Measurements from ENCODE around the gene RNF224. TPM values are rescaled to one million over a fixed set of nuclear protein-coding genes. Genes with fewer than 3 reads are reported as not detected.
"Not testable (repeated sequence)": the region's sequence is repeated elsewhere in the genome, so short reads cannot be mapped to it uniquely, and the experiment has no call there.

The RNF224 gene
- total RNA-seq, 1 donor from 2014 or later = 2.7 TPM

GRCh38 chr9:137254624-137255447 lies 27.5 kb downstream of the RNF224 start, which contains the start of gene NELFB:
NELFB (plus strand) TSS chr9:137255327.
- ATAC-seq = peak; percentile 83

DNA sequence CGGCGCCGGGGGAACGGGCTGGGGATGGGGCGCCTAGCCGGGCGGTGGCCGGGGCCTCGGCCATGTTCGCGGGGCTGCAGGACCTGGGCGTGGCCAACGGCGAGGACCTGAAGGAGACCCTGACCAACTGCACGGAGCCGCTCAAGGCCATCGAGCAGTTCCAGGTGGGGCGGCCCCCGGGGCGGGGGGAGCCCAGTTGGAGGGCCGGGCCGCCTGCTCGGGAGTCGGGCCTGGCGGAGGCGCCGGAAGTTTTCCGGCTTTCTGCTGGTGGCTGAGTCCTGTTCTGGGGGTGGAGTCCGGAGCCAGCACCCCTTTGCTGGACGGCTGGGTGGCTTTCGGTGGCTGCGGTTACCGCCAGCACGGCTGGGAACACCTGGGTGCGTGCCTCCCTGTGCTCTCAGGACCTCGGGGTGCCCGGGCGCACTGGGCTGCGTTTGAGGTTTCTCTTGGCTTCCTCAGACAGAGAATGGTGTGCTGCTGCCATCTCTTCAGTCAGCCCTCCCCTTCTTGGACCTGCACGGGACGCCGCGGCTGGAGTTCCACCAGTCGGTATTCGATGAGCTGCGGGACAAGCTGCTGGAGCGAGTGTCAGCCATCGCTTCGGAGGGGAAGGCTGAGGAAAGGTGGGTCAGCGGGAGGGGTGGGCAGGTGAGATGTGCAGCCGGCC lies 28.3 kb downstream of the RNF224 start:
- ATAC-seq = peak; percentile 12

GRCh38 chr9:137256362-137256761 lies 29.1 kb downstream of the RNF224 start:
- no peak for ATAC-seq

GRCh38 chr9:137256856-137257255 lies 29.6 kb downstream of the RNF224 start:
- no peak for ATAC-seq

GRCh38 chr9:137262173-137262908 lies 35.0 kb downstream of the RNF224 start:
- not testable (repeated sequence) for ATAC-seq

DNA sequence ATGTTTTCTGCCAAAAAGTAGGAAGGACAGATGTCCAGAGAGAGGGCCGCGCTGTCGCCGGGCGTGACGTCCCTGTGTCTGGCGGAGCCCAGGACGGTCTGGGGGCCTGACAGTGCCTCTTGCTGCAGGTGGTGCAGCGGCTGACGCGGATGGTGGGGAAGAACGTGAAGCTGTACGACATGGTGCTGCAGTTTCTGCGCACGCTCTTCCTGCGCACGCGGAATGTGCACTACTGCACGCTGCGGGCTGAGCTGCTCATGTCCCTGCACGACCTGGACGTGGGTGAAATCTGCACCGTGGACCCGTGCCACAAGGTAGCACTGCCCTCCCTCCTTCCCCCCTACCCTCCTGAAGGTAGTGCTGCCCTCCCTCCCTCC lies 35.6 kb downstream of the RNF224 start:
- no peak for ATAC-seq

DNA sequence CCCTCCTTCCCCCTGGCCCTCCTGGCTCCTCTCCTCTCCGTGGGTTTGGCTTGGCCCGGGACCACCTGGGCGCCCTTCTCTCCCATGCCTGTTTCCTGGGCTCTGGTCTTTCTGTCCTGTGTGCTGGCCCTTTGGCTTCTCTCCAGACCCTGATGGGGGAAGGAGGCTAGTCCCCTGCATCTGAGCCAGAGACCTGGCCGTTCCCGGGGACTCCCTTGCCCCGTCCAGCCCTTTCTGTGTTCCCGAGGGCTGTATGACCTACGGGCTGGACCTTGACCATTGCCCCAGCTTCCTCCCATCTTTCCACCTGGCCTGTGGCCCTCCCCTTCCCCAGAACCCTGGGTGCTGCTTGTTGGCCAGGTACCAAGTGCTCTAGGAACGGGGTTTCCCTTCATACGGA lies 36.2 kb downstream of the RNF224 start:
- ATAC-seq = no peak

GRCh38 chr9:137264067-137264466 lies 36.8 kb downstream of the RNF224 start:
- no peak for ATAC-seq

DNA sequence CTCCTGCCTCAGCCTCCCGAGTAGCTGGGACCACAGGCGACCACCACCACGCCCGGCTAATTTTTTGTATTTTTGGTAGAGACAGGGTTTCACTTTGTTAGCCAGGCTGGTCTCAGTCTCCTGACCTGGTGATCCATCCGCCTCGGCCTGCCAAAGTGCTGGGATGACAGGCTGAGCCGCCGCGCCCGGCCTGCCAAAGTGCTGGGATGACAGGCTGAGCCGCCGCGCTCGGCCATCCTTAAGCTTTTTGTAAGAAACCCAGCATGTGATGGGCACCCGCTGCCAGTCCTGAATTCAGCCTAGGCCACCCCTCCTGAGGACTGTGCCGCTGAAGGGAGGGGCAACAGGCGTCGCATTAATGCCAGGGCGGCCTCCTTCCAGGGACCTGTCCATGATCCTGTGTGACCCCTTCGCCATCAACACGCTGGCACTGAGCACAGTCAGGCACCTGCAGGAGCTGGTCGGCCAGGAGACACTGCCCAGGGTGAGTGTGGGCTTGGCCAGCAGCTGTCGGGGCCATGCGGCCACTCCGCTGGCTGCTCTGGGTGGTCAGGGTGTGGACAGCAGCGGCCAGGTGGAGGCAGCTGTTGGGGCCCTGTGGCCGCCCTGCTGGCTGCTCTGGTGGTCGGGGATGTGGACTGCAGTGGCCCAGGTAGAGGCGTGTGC lies 38.3 kb downstream of the RNF224 start:
- no peak for ATAC-seq

- no peak for ATAC-seq
These were observed 38.8 kb downstream of the RNF224 start for GRCh38 chr9:137266162-137266527.

DNA sequence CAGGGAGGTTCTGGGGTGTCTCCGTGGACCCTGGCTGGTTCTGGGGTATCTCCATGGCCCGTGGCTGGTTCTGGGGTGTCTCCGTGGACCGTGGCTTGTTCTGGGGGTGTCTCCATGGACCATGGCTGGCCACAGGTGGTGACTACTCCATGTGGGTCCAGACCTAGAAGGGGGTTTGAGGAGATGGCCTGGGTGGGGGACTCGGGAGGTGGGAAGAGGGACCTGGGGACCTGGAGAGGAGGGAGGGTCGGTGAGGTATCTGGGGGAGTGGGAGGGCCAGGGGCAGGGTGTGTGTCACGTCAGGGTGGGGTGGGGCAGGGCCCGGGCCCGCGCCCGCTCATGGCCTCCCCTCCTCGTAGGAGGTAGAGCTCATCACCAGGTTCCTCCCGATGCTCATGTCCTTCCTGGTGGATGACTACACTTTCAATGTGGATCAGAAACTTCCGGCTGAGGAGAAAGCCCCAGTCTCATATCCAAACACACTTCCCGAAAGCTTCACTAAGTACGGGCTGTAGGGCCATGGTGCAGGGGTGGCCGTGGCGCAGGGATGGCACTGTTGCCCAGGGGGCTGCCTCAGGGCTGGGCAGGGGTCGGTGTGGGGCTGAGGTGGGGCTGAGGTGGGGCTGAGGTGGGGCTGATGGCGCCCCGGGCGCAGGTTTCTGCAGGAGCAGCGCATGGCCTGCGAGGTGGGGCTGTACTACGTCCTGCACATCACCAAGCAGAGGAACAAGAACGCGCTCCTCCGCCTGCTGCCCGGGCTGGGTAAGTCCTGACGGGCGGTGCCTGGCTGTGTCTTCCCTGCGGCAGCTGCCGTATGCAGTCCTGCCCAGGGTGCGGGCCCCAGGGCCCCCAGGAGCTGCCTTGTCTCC lies 39.5 kb downstream of the RNF224 start:
- ATAC-seq = no peak

GRCh38 chr9:137267933-137268355 lies 40.6 kb downstream of the RNF224 start:
- ATAC-seq = peak; percentile 1

GRCh38 chr9:137268538-137269201 lies 41.4 kb downstream of the RNF224 start:
- no peak for ATAC-seq

DNA sequence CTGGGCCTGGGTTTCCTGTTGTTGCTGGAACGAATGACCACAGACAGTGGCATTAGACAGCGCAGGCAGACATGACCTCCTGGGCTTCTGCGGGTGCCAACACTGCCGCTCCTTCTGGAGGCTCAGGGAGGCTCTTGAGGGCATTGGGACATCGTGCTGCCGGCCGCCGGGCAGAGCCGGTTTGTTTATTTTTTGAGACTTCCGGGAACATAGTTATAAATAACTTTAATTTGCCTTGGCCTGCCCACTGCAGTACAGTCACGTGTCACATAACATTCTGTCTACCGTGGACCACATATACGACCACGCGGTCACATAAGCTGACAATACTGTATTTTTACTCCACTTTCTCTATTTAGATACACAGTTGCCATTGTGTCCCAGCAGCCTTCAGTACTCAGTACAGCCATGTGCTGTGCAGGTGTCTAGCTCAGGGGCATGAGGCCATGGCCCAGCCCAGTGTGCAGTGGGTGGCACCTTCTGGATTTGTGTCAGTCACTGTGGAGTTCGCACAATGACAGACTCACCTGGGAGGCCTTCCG lies 42.0 kb downstream of the RNF224 start:
- ATAC-seq = peak; percentile 16

DNA sequence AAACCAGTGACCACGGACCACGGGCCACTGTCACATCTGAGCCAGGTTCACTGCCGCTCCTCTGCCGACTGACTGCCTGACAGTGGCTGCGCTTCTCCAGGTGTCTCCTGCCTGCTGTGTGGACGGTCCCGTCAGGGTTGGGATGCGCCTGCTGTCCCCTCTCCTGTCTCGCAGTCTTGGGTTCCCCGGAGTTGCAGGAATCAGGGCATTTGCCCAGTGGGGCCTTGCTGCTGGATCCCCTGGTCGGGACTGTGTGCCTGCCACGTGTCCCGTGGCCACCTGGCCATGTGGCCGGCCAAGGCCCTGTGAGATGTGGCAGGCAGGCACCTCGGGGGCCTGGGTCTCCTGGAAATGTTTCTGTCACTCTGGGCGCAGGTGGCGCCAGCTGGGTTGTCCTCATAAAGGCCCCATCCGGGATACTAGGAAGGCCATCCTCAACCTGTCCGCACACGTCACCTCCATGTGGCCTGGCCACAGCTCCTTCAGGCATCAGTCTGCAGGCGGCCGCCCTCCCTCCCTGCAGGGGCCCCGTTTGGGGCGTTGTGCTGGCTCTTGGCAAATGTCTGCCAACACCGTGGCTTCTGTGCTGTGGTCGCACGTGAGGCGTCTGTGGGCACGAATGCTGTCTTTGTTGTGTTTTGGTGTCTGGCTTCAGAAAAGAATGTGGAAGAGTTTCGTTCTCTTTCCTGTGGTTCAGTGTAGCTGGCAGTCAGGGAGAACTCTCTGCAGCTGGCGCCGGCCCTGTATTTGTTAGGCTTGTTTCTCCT lies 43.8 kb downstream of the RNF224 start:
- ATAC-seq = no peak

DNA sequence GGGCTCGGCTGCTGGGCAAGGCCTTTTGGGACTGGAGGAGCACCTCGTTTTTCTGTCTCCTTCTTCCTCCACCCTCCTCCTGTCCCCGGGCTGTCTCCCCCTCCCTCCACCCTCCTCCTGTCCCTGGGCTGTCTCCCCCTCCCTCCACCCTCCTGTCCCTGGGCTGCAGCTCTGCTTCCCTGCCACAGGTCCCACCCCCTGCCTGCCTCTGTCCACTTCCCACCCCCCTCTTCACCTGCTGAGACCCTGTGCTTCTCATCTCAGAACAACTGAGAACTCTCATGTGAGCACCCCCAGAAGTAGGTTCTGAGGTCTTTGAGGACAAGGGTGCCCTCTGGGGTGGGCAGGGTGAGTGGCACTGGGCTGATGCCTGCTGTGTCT lies 44.4 kb downstream of the RNF224 start:
- no peak for ATAC-seq

- no peak for ATAC-seq
These were observed 45.2 kb downstream of the RNF224 start for GRCh38 chr9:137272241-137273094.

DNA sequence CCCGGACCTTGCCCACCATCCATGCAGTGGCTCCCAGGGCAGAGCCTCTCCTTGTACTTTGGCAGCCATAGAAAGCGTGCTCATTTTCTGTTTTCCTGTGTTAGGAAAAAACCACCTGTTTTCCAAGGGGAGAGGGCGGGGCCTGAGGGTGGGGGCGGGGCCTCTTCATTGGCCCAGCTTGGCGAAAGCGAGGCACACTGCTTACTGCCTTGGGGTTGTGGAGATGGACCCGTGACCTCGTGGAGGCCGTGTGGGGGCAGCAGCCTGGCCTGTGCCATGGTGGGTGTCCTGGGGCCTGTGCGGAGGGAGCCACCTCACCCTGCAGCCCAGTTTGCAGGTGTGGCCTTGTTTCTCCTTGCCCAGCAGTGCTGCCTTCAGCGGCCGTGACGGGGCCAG lies 45.8 kb downstream of the RNF224 start:
- ATAC-seq = no peak

Measured in esophagus mucosa (tissue), 1 donor.